ENCODE measurements around the gene SNX24. TPM values are rescaled to one million over a fixed set of nuclear protein-coding genes. Genes with fewer than 3 reads are reported as not detected.

The SNX24 gene
- total and polyA plus RNA-seq, 9 of the 15 experiments (the other 6 are each of a cell fraction or from before 2014, with no cell fraction given): 5.3 to 10.1 (median 7.9) TPM

DNA sequence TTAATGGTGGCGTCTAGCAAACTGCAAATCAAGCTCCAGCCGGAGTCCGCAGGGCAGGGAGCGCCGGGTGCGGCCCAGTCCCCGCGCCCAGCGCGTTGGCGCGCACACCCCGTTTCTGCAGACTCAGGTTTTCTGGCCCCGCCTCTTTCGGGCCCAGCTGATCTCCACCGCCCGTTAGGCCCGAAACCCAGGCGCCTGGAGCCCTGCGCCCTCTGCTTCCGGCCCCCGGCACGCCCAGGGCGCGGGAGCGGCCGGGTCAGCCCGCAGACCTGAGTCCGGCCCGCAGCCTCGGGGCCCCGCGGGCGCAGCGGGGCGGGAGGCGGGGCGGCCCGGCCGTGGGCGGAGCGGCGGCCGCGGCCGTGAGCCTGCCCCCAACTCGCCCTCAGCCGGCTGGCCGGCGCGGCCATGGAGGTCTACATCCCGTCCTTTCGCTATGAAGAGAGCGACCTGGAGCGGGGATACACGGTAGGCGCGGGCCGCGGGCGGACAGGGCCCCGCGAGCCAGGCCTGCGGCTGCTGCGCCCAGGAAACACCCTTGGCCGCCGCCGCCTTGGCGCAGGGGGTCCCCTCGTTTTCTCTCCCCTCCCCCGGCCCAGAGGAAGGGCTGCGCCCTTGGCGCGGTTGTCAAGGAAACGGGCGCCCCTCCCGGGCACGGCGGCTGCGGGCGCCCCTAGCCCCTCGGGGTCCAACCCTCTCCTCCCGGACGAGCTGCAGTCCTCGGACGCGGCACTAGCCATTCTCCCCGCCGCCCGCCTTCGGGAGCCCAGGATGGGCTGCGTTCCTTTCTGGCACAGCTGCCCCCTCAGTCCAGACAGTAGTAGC, at the start of gene SNX24 (continued):
- TF ChIP-seq, protein P1, sequence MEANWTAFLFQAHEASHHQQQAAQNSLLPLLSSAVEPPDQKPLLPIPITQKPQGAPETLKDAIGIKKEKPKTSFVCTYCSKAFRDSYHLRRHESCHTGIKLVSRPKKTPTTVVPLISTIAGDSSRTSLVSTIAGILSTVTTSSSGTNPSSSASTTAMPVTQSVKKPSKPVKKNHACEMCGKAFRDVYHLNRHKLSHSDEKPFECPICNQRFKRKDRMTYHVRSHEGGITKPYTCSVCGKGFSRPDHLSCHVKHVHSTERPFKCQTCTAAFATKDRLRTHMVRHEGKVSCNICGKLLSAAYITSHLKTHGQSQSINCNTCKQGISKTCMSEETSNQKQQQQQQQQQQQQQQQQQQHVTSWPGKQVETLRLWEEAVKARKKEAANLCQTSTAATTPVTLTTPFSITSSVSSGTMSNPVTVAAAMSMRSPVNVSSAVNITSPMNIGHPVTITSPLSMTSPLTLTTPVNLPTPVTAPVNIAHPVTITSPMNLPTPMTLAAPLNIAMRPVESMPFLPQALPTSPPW (CRISPR knock-in tag; IDR thresholded peaks at IDR 0.05): peak; percentile 86
- TF ChIP-seq ZBTB11 (CRISPR knock-in tag; IDR thresholded peaks at IDR 0.05) (peak in 1 of 3 experiments; percentile 53; a peak in 1 of 6 replicates), CXXC5 (CRISPR knock-in tag; IDR thresholded peaks at IDR 0.05) (peak; percentile 86), KDM2B (CRISPR knock-in tag; IDR thresholded peaks at IDR 0.05) (0 out of 2 replicates have a peak, but pooled peaks have one; percentile 18), BHLHE40 (IDR thresholded peaks at IDR 0.05; ENCODE audit: low read length) (peak; percentile 21; the same call in 1 of the 2 replicates), TAF1 (IDR thresholded peaks at IDR 0.05; ENCODE audit: control insufficient read depth, extremely low read depth, insufficient read depth, low read length, severe bottlenecking) (peak; percentile 23), TAF9B (IDR thresholded peaks at IDR 0.05; ENCODE audit: partially characterized antibody) (peak; percentile 69), EP400 (IDR thresholded peaks at IDR 0.05) (0 out of 2 replicates have a peak, but pooled peaks have one; percentile 37), HNRNPK (IDR thresholded peaks at IDR 0.05; ENCODE audit: low read depth, low read length, poor library complexity, severe bottlenecking) (peak; percentile 41), MAZ (CRISPR knock-in tag; conservative IDR thresholded peaks at IDR 0.05 in 1 of 2, IDR thresholded peaks at IDR 0.05 in 1 of 2) (peak; percentile 40; a peak in 2 of 4 replicates), POLR2G (IDR thresholded peaks at IDR 0.05; ENCODE audit: low read depth, low read length) (peak; percentile 87), SIX5 (IDR thresholded peaks at IDR 0.05; ENCODE audit: borderline replicate concordance in 1 of 2, insufficient read depth in 1 of 2, low read depth in 1 of 2, low read length in 2 of 2) (no peak), MYC (IDR thresholded peaks at IDR 0.05; ENCODE audit: low read depth, low read length) (peak; percentile 61; the same call in 1 of the 2 replicates), MYC (CRISPR knock-in tag; IDR thresholded peaks at IDR 0.05; ENCODE audit: borderline replicate concordance, low read depth) (no peak), GTF2F1 (IDR thresholded peaks at IDR 0.05; ENCODE audit: low read depth, low read length) (no peak), POLR2A (conservative IDR thresholded peaks at IDR 0.05) (peak; percentile 73), MBD2 (IDR thresholded peaks at IDR 0.05; ENCODE audit: borderline replicate concordance, low read depth) (no peak), GATAD2B (IDR thresholded peaks at IDR 0.05; ENCODE audit: borderline replicate concordance) (peak; percentile 70; the same call in 1 of the 2 replicates), E2F4 (CRISPR knock-in tag; IDR thresholded peaks at IDR 0.05; ENCODE audit: low read depth) (no peak), GABPA (tag; conservative IDR thresholded peaks at IDR 0.05; ENCODE audit: low read depth) (peak; percentile 80)
